ENCODE results near the gene CPNE8.

DNA sequence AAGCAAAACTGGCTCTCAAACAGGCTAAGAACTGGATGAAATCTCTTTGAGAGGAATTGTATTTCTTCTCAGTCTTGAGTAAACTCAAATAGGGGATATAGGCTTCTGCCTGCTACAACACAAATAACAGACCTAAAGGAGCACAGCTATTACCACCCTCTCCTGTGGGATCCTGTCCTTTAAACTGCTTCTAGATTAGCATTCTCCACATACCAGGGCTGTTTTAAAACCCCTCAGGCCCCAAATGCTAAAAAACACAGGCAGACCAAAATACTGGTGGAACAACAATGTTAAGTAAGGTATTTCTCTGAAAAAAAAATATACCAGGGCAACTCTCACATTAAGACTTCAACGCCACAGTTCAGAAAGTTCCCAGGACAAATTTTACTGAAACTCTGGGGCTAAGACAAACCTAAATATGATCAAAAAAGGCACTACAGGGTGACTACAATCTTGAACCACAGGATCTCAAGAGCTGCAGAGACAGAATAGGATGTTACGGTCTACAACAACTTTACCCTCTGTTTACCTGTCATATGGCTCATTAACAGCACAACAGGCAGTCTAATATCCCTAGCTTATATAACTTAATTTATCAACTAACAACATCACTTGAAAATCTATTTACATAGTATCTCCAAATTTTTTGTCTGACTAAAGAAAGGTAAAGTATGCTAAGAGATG lies 7.2 kb downstream of the CPNE8 start:
- TF ChIP-seq SUZ12 (IDR thresholded peaks at IDR 0.05; ENCODE audit: extremely low read depth, insufficient read depth, insufficient read length) = no peak
- TF ChIP-seq YY1 (IDR thresholded peaks at IDR 0.05; ENCODE audit: insufficient read depth, insufficient read length) = no peak
- TF ChIP-seq ZNF274 (IDR thresholded peaks at IDR 0.05; ENCODE audit: low read depth, low read length) = no peak
